Peyer's patch (tissue), 4 donors: ENCODE measurements around the gene NFATC3.

ENCODE experiments used
- CTCF ChIP-seq, 6 experiments: fragments of 450-650 bp in 4 of 6; fragments of 200-600 bp in 2 of 6; sonication (generic) in 1 of 6; IDR thresholded peaks; one replicate each; pipeline ENCODE4 v1.5.1; 2017 to 2019; ENCODE audit warnings: antibody characterized with exemption in 6 of 6, mild to moderate bottlenecking in 3 of 6, moderate library complexity in 1 of 6
- POLR2A ChIP-seq, 2 donors: fragments of 450-650 bp; IDR thresholded peaks; one replicate each; pipeline ENCODE4 v1.5.1; 2017; ENCODE audit warnings: antibody characterized with exemption in 2 of 2, mild to moderate bottlenecking in 2 of 2, moderate library complexity in 2 of 2

DNA sequence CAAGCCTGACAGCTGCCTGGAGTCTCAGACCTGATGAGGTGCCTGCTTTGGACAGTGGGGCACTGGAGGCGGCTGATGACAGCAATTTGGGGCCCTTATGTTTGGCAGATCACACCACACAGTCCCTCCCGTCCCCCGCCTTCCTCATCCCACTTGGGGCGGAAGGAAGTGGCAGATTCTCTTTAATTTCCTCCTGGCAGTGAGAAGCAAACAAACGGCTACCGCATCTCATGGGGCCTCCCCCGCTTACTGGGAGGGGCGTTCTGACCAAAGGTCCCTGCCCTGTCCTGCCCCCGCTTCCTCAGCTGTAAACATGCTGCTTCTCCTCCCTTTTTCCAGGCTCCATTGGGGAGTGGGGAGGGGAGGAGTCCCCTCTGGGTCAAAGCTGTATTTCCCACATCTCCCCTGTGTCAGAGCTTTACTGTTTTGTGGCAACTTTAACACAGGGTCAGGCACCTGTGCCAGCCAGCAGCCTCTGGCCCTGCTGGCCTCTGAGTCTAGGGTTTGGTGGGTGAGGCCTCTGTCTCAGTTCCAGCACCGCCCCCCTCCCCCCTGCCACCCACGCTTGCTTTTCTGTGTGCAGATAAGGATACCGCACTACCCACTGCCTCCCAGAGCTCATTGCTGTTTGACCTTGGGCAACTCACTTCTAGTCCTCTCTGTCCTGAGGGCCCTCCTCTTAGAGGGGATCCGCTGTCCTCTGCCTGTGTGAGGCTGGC lies 5.4 kb upstream of the NFATC3 start:
- TF ChIP-seq POLR2A (IDR thresholded peaks at IDR 0.05) (peak in 1 of 2 donors; percentile 36), CTCF (IDR thresholded peaks at IDR 0.05) (peak in 1 of 6 experiments; percentile 2)
